ENCODE data around the gene FBN2.

Gene FBN2

GRCh38 chr5:128305341-128305740 is 232.7 kb downstream of the FBN2 start:
- no peak for DNase-seq (ENCODE audit: low spot score)

GRCh38 chr5:128304791-128305190 is 233.3 kb downstream of the FBN2 start:
- DNase-seq (ENCODE audit: low spot score), result no peak

GRCh38 chr5:128304088-128304487 is 234.0 kb downstream of the FBN2 start:
- no peak for DNase-seq (ENCODE audit: low spot score)

- DNase-seq (ENCODE audit: low spot score), result no peak
Measured at GRCh38 chr5:128303593-128303992, 234.5 kb downstream of the FBN2 start.

GRCh38 chr5:128300181-128300580 is 237.9 kb downstream of the FBN2 start:
- DNase-seq (ENCODE audit: low spot score), result no peak

GRCh38 chr5:128290152-128290858 is 247.7 kb downstream of the FBN2 start:
- peak; percentile 15 for DNase-seq (ENCODE audit: low spot score)

- no peak for DNase-seq (ENCODE audit: low spot score)
Measured at GRCh38 chr5:128287740-128288139, 250.3 kb downstream of the FBN2 start.

GRCh38 chr5:128284236-128284635 is 253.8 kb downstream of the FBN2 start:
- DNase-seq (ENCODE audit: low spot score), result no peak

- no peak for DNase-seq (ENCODE audit: low spot score)
Measured at GRCh38 chr5:128279345-128279744, 258.7 kb downstream of the FBN2 start.

- DNase-seq (ENCODE audit: low spot score), result no peak
Measured at GRCh38 chr5:128276537-128277216, 261.4 kb downstream of the FBN2 start.

GRCh38 chr5:128274441-128274840 is 263.6 kb downstream of the FBN2 start:
- DNase-seq (ENCODE audit: low spot score), result no peak

GRCh38 chr5:128273736-128274135 is 264.3 kb downstream of the FBN2 start:
- no peak for DNase-seq (ENCODE audit: low spot score)

- no peak for DNase-seq (ENCODE audit: low spot score)
Measured at GRCh38 chr5:128271859-128272464, 266.1 kb downstream of the FBN2 start.

GRCh38 chr5:128271071-128271470 is 267.0 kb downstream of the FBN2 start:
- DNase-seq (ENCODE audit: low spot score), result no peak

- no peak for DNase-seq (ENCODE audit: low spot score)
Measured at GRCh38 chr5:128264564-128265360, 273.3 kb downstream of the FBN2 start.

- DNase-seq (ENCODE audit: low spot score), result no peak
Measured at GRCh38 chr5:128263357-128263756, 274.7 kb downstream of the FBN2 start.

- DNase-seq (ENCODE audit: low spot score), result no peak
Measured at GRCh38 chr5:128262911-128263310, 275.1 kb downstream of the FBN2 start.

GRCh38 chr5:128259607-128260021 is 278.4 kb downstream of the FBN2 start:
- no peak for DNase-seq (ENCODE audit: low spot score)

- DNase-seq (ENCODE audit: low spot score), result no peak
Measured at GRCh38 chr5:128258372-128258771, 279.7 kb downstream of the FBN2 start.

- no peak for DNase-seq (ENCODE audit: low spot score)
Measured at GRCh38 chr5:128257076-128257475, 281.0 kb downstream of the FBN2 start.

- no peak for DNase-seq (ENCODE audit: low spot score)
Measured at GRCh38 chr5:128254789-128255188, 283.3 kb downstream of the FBN2 start.

GRCh38 chr5:128253880-128254279 is 284.2 kb downstream of the FBN2 start:
- DNase-seq (ENCODE audit: low spot score), result no peak
